Stromal cell of bone marrow (primary cell): ENCODE measurements around the gene DNAJC7.

Experiments
- DNase-seq: peaks from one replicate; pipeline ENCODE4 v3.0.0-alpha.2; 2012; ENCODE audit warnings: low read depth

The DNAJC7 gene

GRCh38 chr17:42016941-42017865 is at the start of gene DNAJC7:
Gene DNAJC7 (minus strand): TSS chr17:42017439. CDS start chr17:42017416, 23 bp downstream.
- peak; percentile 83 for DNase-seq

GRCh38 chr17:42065201-42065600 is 48.0 kb upstream of the DNAJC7 start:
- DNase-seq: no peak

- no peak for DNase-seq
Measured at GRCh38 chr17:42062681-42063080, 45.4 kb upstream of the DNAJC7 start.

- DNase-seq: no peak
Measured at GRCh38 chr17:42061646-42062487, 44.6 kb upstream of the DNAJC7 start.

- no peak for DNase-seq
Measured at GRCh38 chr17:42060231-42060630, 43.0 kb upstream of the DNAJC7 start.

GRCh38 chr17:42059815-42060214 is 42.6 kb upstream of the DNAJC7 start:
- no peak for DNase-seq

GRCh38 chr17:42058063-42058462 is 40.8 kb upstream of the DNAJC7 start:
- no peak for DNase-seq

GRCh38 chr17:42056635-42057034 is 39.4 kb upstream of the DNAJC7 start:
- DNase-seq: no peak

- no peak for DNase-seq
Measured at GRCh38 chr17:42055496-42055895, 38.3 kb upstream of the DNAJC7 start.

- no peak for DNase-seq
Measured at GRCh38 chr17:42055027-42055426, 37.8 kb upstream of the DNAJC7 start.

GRCh38 chr17:42053731-42054500 is 36.7 kb upstream of the DNAJC7 start:
- no peak for DNase-seq

GRCh38 chr17:42052346-42052877 is 35.2 kb upstream of the DNAJC7 start:
- no peak for DNase-seq

- DNase-seq: no peak
Measured at GRCh38 chr17:42051645-42052044, 34.4 kb upstream of the DNAJC7 start.

- DNase-seq: no peak
Measured at GRCh38 chr17:42051013-42051400, 33.8 kb upstream of the DNAJC7 start.

- peak; percentile 13 for DNase-seq
Measured at GRCh38 chr17:42050393-42051012, 33.3 kb upstream of the DNAJC7 start, which contains the start of gene C17orf113. Gene C17orf113 (minus strand): TSS chr17:42050601. CDS start chr17:42043376, 7,225 bp downstream.

- DNase-seq: no peak
Measured at GRCh38 chr17:42049834-42050392, 32.7 kb upstream of the DNAJC7 start.

- DNase-seq: no peak
Measured at GRCh38 chr17:42047343-42047742, 30.1 kb upstream of the DNAJC7 start.

GRCh38 chr17:42045719-42046118 is 28.5 kb upstream of the DNAJC7 start:
- no peak for DNase-seq

GRCh38 chr17:42042598-42043319 is 25.5 kb upstream of the DNAJC7 start:
- DNase-seq: no peak

- no peak for DNase-seq
Measured at GRCh38 chr17:42041619-42042018, 24.4 kb upstream of the DNAJC7 start.
